ENCODE measurements around the gene TMPRSS6.

TMPRSS6 gene

GRCh38 chr22:37146507-37147180, 37.1 kb upstream of the TMPRSS6 start:
- TF ChIP-seq CTCF (conservative IDR thresholded peaks at IDR 0.05; ENCODE audit: low read length) = no peak
- no peak overlapping the region for H3K4me3 ChIP-seq (ENCODE audit: low read length)
- DNase-seq (ENCODE audit: low read depth) = no peak

- TF ChIP-seq CTCF (conservative IDR thresholded peaks at IDR 0.05; ENCODE audit: low read length) = no peak
- H3K4me3 ChIP-seq (ENCODE audit: low read length) = no peak overlapping the region
- DNase-seq (ENCODE audit: low read depth) = no peak
These were observed 36.5 kb upstream of the TMPRSS6 start for GRCh38 chr22:37146051-37146385.

GRCh38 chr22:37145180-37146050, 35.9 kb upstream of the TMPRSS6 start:
- no peak for DNase-seq (ENCODE audit: low read depth)
- no peak for TF ChIP-seq CTCF (conservative IDR thresholded peaks at IDR 0.05; ENCODE audit: low read length)
- H3K4me3 ChIP-seq (ENCODE audit: low read length) = no peak overlapping the region

GRCh38 chr22:37144180-37144554, 34.7 kb upstream of the TMPRSS6 start:
- TF ChIP-seq CTCF (conservative IDR thresholded peaks at IDR 0.05; ENCODE audit: low read length) = no peak
- no peak overlapping the region for H3K4me3 ChIP-seq (ENCODE audit: low read length)
- no peak for DNase-seq (ENCODE audit: low read depth)

- H3K4me3 ChIP-seq (ENCODE audit: low read length) = no peak overlapping the region
- TF ChIP-seq CTCF (conservative IDR thresholded peaks at IDR 0.05; ENCODE audit: low read length) = no peak
These were observed 32.5 kb upstream of the TMPRSS6 start for GRCh38 chr22:37141971-37142370.

GRCh38 chr22:37141476-37141875, 32.0 kb upstream of the TMPRSS6 start:
- H3K4me3 ChIP-seq (ENCODE audit: low read length) = no peak overlapping the region
- DNase-seq (ENCODE audit: low read depth) = no peak
- no peak for TF ChIP-seq CTCF (conservative IDR thresholded peaks at IDR 0.05; ENCODE audit: low read length)

More at GRCh38 chr22:37141971-37142370, 32.5 kb upstream of the TMPRSS6 start:
- no peak for DNase-seq (ENCODE audit: low read depth)
